Measurements from ENCODE around the gene GALNT9. TPM values are rescaled to one million over a fixed set of nuclear protein-coding genes. Genes with fewer than 3 reads are reported as not detected.
"Not testable (repeated sequence)": the region's sequence is repeated elsewhere in the genome, so short reads cannot be mapped to it uniquely, and the experiment has no call there.

The GALNT9 gene
- polyA plus RNA-seq, 1 donor: 4.5 TPM

- Histone ChIP-seq H3K27ac (ENCODE audit: low read length) (no peak overlapping the region), H3K36me3 (ENCODE audit: control insufficient read depth, insufficient read depth, low read length) (no peaks in the 10 kb centered on the region), H3K4me3 (ENCODE audit: low read length) (no peak overlapping the region), H3K27me3 (ENCODE audit: control insufficient read depth, insufficient read depth, low read length) (peaks cover 22% of the 10 kb centered on the region), H3K9me3 (ENCODE audit: control insufficient read depth, low read depth, low read length) (no peaks in the 10 kb centered on the region), H3K4me1 (ENCODE audit: control insufficient read depth, insufficient read depth, low read length) (no peaks in the 10 kb centered on the region)
- no peak for DNase-seq
- no CpG with 5 or more reads among the region's 24 CpGs for WGBS (ENCODE audit: insufficient coverage, low lambda C conversion rate)
Measured at GRCh38 chr12:132199526-132200319, 129.7 kb downstream of the GALNT9 start.

DNA sequence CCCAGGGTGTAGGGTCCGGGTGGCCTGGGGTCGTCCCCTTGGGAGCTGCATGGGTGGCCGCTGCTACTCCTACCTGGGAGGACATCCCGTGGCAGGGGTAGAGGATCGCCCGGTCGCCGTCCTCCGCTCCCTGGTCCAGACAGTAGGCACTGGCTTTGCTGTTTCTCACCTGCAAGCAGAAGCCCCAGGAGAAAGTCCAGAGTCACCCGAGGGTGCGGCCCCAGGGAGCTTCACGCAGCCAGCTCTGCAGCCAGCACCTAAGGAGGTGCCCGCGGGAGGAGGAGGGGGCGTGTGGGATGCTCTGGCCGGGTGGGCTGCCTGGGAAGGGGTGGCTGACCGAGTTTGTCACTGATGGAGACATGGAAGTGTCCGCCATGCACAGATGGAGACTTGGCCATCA, 130.3 kb downstream of the GALNT9 start:
- H3K36me3 ChIP-seq (ENCODE audit: control insufficient read depth, insufficient read depth, low read length): no peaks in the 10 kb centered on the region
- no peak for DNase-seq
- H3K27ac ChIP-seq (ENCODE audit: low read length): no peak overlapping the region
- H3K9me3 ChIP-seq (ENCODE audit: control insufficient read depth, low read depth, low read length): peaks cover 4% of the 10 kb centered on the region
- H3K4me3 ChIP-seq (ENCODE audit: low read length): no peak overlapping the region
- whole genome bisulfite sequencing (ENCODE audit: insufficient coverage, low lambda C conversion rate): no CpG with 5 or more reads among the region's 18 CpGs
- H3K4me1 ChIP-seq (ENCODE audit: control insufficient read depth, insufficient read depth, low read length): no peaks in the 10 kb centered on the region
- peaks cover 19% of the 10 kb centered on the region for H3K27me3 ChIP-seq (ENCODE audit: control insufficient read depth, insufficient read depth, low read length)

DNA sequence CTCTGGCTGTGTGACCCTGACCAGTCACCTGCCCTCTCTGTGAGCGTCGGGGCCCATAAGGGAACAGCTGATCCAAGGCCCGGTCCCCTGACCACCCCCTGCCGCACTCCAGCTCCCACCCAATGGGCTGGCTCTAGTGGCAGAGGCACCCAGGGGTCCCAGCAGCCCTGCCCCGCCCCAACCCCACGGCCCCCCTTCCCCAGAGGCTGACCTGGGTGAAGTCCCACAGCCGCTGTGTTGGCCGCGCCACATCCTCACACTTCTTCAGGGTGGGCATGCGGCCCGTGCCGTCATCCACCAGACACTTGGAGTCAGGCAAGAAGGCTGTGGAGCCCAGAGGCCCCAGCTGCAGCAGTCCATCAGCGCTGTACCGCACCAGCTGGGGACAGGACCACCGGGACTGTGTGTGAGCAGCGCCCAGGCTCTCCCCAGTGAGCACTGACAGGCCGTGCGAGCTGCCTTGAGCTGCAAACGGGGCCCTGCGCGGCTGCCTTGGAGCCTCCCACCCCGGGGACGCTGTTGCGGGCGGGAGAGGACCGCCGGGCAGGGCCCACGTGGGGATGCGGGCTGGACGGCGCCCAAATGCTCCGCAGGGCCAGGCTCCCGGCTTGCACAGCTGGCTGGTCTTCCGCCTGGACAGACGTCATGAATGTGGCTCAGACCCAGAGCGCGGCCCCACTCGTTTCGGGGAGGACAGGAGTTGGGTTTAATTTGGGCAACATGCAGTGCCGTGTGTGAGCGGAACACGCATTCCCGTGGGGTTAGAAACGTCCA, 131.6 kb downstream of the GALNT9 start:
- Histone ChIP-seq H3K36me3 (ENCODE audit: control insufficient read depth, insufficient read depth, low read length) (no peaks in the 10 kb centered on the region), H3K9me3 (ENCODE audit: control insufficient read depth, low read depth, low read length) (peaks cover 18% of the 10 kb centered on the region), H3K4me3 (ENCODE audit: low read length) (no peak overlapping the region), H3K4me1 (ENCODE audit: control insufficient read depth, insufficient read depth, low read length) (no peaks in the 10 kb centered on the region), H3K27me3 (ENCODE audit: control insufficient read depth, insufficient read depth, low read length) (peaks cover 8% of the 10 kb centered on the region), H3K27ac (ENCODE audit: low read length) (no peak overlapping the region)
- no CpG with 5 or more reads among the region's 44 CpGs for WGBS (ENCODE audit: insufficient coverage, low lambda C conversion rate)
- DNase-seq: no peak

GRCh38 chr12:132196873-132197390, 132.5 kb downstream of the GALNT9 start:
- H3K9me3 ChIP-seq (ENCODE audit: control insufficient read depth, low read depth, low read length): peaks cover 23% of the 10 kb centered on the region
- WGBS (ENCODE audit: insufficient coverage, low lambda C conversion rate): no CpG with 5 or more reads among the region's 22 CpGs
- no peak overlapping the region for H3K27ac ChIP-seq (ENCODE audit: low read length)
- H3K4me3 ChIP-seq (ENCODE audit: low read length): no peak overlapping the region
- H3K27me3 ChIP-seq (ENCODE audit: control insufficient read depth, insufficient read depth, low read length): peaks cover 15% of the 10 kb centered on the region
- no peaks in the 10 kb centered on the region for H3K4me1 ChIP-seq (ENCODE audit: control insufficient read depth, insufficient read depth, low read length)
- DNase-seq: no peak
- no peaks in the 10 kb centered on the region for H3K36me3 ChIP-seq (ENCODE audit: control insufficient read depth, insufficient read depth, low read length)

DNA sequence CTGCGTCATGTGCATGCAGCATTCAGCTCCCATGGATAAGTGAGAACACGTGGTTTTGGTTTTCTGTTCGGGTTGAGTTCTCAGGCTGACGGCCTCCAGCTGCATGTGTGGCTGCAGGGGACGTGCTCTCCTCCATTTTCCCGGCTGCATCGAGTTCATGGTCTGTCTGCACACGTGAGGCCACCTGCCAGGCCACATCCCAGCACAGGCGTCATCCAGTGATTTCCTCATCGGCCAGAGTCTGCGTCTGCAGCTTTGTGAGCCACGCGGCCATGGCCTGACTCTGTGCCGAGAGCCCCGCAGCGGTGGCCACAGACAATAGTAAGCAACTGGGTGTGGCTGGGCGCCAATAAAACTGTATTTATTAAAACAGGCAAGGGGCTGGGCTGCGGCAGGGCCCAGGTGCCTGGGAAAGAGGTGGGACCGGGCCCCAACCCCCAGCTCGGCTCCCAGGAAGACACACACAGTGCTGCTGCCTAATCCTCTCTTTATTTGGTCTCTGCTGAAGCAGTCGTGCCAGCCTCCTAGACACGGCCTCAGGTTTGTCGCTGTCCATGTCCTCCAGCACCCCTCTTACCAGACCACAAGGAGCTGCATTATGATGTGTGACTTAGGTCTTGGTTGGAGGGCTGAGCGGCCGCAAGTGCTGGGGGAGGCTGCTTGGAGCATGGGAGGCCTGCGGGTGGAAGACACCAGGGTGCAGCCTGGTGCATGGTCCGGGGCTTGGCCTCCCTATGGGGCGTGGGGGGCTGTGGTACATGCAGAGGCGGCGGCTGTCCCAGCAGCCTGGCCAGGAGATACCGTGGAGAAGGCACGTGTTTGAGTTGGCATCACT, 133.1 kb downstream of the GALNT9 start:
- H3K27me3 ChIP-seq (ENCODE audit: control insufficient read depth, insufficient read depth, low read length): peaks cover 20% of the 10 kb centered on the region
- DNase-seq: peak; percentile 22 to 43
- H3K9me3 ChIP-seq (ENCODE audit: control insufficient read depth, low read depth, low read length): peaks cover 27% of the 10 kb centered on the region
- no peak overlapping the region for H3K27ac ChIP-seq (ENCODE audit: low read length)
- WGBS (ENCODE audit: insufficient coverage, low lambda C conversion rate): 40% methylated on average over 1 of the region's 32 CpGs
- no peaks in the 10 kb centered on the region for H3K4me1 ChIP-seq (ENCODE audit: control insufficient read depth, insufficient read depth, low read length)
- H3K4me3 ChIP-seq (ENCODE audit: low read length): no peak overlapping the region
- H3K36me3 ChIP-seq (ENCODE audit: control insufficient read depth, insufficient read depth, low read length): no peaks in the 10 kb centered on the region

GRCh38 chr12:132195242-132195641, 134.1 kb downstream of the GALNT9 start:
- H3K4me1 ChIP-seq (ENCODE audit: control insufficient read depth, insufficient read depth, low read length); H3K27ac ChIP-seq (ENCODE audit: low read length); H3K4me3 ChIP-seq (ENCODE audit: low read length); DNase-seq; H3K36me3 ChIP-seq (ENCODE audit: control insufficient read depth, insufficient read depth, low read length): not testable (repeated sequence)
- Histone ChIP-seq H3K27me3 (ENCODE audit: control insufficient read depth, insufficient read depth, low read length) (peaks cover 29% of the 10 kb centered on the region), H3K9me3 (ENCODE audit: control insufficient read depth, low read depth, low read length) (peaks cover 27% of the 10 kb centered on the region)
- WGBS (ENCODE audit: insufficient coverage, low lambda C conversion rate): no CpG with 5 or more reads among the region's 12 CpGs

- DNase-seq: no peak
- Histone ChIP-seq H3K4me1 (ENCODE audit: control insufficient read depth, insufficient read depth, low read length) (peaks cover 8% of the 10 kb centered on the region), H3K4me3 (ENCODE audit: low read length) (no peak overlapping the region), H3K9me3 (ENCODE audit: control insufficient read depth, low read depth, low read length) (peaks cover 27% of the 10 kb centered on the region), H3K36me3 (ENCODE audit: control insufficient read depth, insufficient read depth, low read length) (no peaks in the 10 kb centered on the region), H3K27ac (ENCODE audit: low read length) (no peak overlapping the region), H3K27me3 (ENCODE audit: control insufficient read depth, insufficient read depth, low read length) (peaks cover 31% of the 10 kb centered on the region)
- whole genome bisulfite sequencing (ENCODE audit: insufficient coverage, low lambda C conversion rate): 100% methylated on average over 1 of the region's 8 CpGs
Measured at GRCh38 chr12:132194556-132194955, 134.8 kb downstream of the GALNT9 start.

- Histone ChIP-seq H3K4me1 (ENCODE audit: control insufficient read depth, insufficient read depth, low read length) (peaks cover 11% of the 10 kb centered on the region), H3K27ac (ENCODE audit: low read length) (no peak overlapping the region), H3K9me3 (ENCODE audit: control insufficient read depth, low read depth, low read length) (peaks cover 27% of the 10 kb centered on the region), H3K36me3 (ENCODE audit: control insufficient read depth, insufficient read depth, low read length) (no peaks in the 10 kb centered on the region), H3K27me3 (ENCODE audit: control insufficient read depth, insufficient read depth, low read length) (peaks cover 34% of the 10 kb centered on the region), H3K4me3 (ENCODE audit: low read length) (no peak overlapping the region)
- WGBS (ENCODE audit: insufficient coverage, low lambda C conversion rate): no CpG with 5 or more reads among the region's 10 CpGs
- DNase-seq: no peak
Measured at GRCh38 chr12:132194056-132194455, 135.3 kb downstream of the GALNT9 start.

- DNase-seq: no peak
- H3K4me1 ChIP-seq (ENCODE audit: control insufficient read depth, insufficient read depth, low read length): peaks cover 13% of the 10 kb centered on the region
- no CpG with 5 or more reads among the region's 31 CpGs for WGBS (ENCODE audit: insufficient coverage, low lambda C conversion rate)
- no peaks in the 10 kb centered on the region for H3K36me3 ChIP-seq (ENCODE audit: control insufficient read depth, insufficient read depth, low read length)
- peaks cover 50% of the 10 kb centered on the region for H3K27me3 ChIP-seq (ENCODE audit: control insufficient read depth, insufficient read depth, low read length)
- H3K9me3 ChIP-seq (ENCODE audit: control insufficient read depth, low read depth, low read length): peaks cover 36% of the 10 kb centered on the region
- peak overlapping the region; percentile 16 for H3K27ac ChIP-seq (ENCODE audit: low read length)
- H3K4me3 ChIP-seq (ENCODE audit: low read length): no peak overlapping the region
Measured at GRCh38 chr12:132191715-132192553, 137.5 kb downstream of the GALNT9 start.

All from large intestine (tissue), 3 donors.